Chondrocyte (in vitro differentiated cells): Measurements from ENCODE around the gene FUBP3. TPM values are rescaled to one million over a fixed set of nuclear protein-coding genes. Genes with fewer than 3 reads are reported as not detected.
A peak's percentile ranks its signal among the peaks of the same experiment; 100 is the strongest.

Experiments
- DNase-seq: peaks from one replicate; pipeline ENCODE4 v3.0.0; 2021; ENCODE audit warnings: mixed read lengths, low spot score
- H3K27ac Mint-ChIP-seq: one replicate; pipeline ENCODE4 v1.8.0; 2021; ENCODE audit warnings: mild to moderate bottlenecking, moderate library complexity, mixed read lengths; ENCODE audit not compliant: unreplicated experiment
- H3K27me3 Mint-ChIP-seq: 2 replicates; pipeline ENCODE4 v1.8.0; 2021; ENCODE audit warnings: low read depth, mixed read lengths
- H3K36me3 Mint-ChIP-seq: 2 replicates; pipeline ENCODE4 v1.8.0; 2021; ENCODE audit warnings: low read depth, mixed read lengths
- H3K4me1 Mint-ChIP-seq: 2 replicates; pipeline ENCODE4 v1.8.0; 2021; ENCODE audit warnings: low read depth, mild to moderate bottlenecking, mixed read lengths
- H3K4me3 Mint-ChIP-seq: one replicate; pipeline ENCODE4 v1.8.0; 2021; ENCODE audit warnings: mild to moderate bottlenecking, moderate library complexity, mixed read lengths; ENCODE audit not compliant: unreplicated experiment
- H3K9me3 Mint-ChIP-seq: 2 replicates; pipeline ENCODE4 v1.8.0; 2021; ENCODE audit warnings: low read depth, mixed read lengths
- CTCF ChIP-seq: fragments of 200-600 bp; sonication (generic); IDR thresholded peaks from 2 replicates; pipeline ENCODE4 v1.5.0; 2021; ENCODE audit warnings: antibody characterized with exemption, mild to moderate bottlenecking, moderate library complexity
- total RNA-seq: library from RNA; stranded (reverse); gene quantifications from 3 replicates; pipeline ENCODE4 v1.2.1, GENCODE V29; 2021

FUBP3 gene
- total RNA-seq, 1 donor from 2014 or later = 52.8 TPM

- DNase-seq = no peak
- no peak for TF ChIP-seq CTCF
- Mint-ChIP-seq H3K27me3 (peaks cover 4% of the 10 kb centered on the region), H3K4me3 (no peak overlapping the region), H3K9me3 (no peaks in the 10 kb centered on the region), H3K36me3 (no peaks in the 10 kb centered on the region), H3K27ac (no peak overlapping the region), H3K4me1 (peaks cover 4% of the 10 kb centered on the region)
These were observed 9.2 kb upstream of the FUBP3 start for GRCh38 chr9:130570208-130570607.

DNA sequence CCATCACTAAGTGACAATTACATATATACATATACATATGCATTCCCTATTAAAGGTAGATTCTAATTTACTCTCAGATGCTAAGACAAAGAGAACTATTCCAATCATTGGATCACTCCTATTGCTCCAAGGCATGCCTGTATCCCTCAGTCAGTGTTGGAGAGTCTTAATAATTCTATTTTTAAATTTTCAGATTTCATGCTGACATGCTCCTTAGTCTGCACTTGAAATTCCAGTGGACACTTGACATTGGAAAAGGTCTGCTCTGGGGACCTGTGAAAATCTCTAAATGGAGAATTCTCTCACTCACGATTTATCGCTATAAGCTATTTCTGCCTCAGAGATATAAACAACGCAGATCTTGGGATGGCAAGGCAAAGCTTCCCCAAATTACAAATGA, 3.9 kb upstream of the FUBP3 start:
- no peaks in the 10 kb centered on the region for H3K36me3 Mint-ChIP-seq
- H3K27me3 Mint-ChIP-seq = no peaks in the 10 kb centered on the region
- no peak overlapping the region for H3K4me3 Mint-ChIP-seq

DNA sequence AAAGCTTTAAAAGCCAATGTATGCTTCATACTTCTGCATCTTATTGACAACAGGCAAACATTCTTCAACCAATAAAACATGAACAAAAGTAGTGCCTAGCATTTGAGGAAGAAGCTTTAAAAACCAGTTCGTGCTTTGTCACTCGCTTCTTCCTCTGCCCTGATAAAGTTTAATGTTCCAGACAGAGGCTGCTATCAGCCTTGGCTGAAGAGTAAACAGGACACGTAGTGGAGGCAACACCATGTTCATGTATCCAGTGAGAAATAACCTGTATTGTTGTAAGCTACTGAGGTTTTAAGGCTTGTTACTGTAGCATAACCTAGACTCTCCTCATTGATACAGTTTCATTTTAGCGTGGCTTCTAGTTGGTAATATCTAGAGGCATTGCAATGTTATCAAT, 3.2 kb upstream of the FUBP3 start:
- H3K4me1 Mint-ChIP-seq = peaks cover 19% of the 10 kb centered on the region
- no peak for DNase-seq
- no peaks in the 10 kb centered on the region for H3K9me3 Mint-ChIP-seq
- no peaks in the 10 kb centered on the region for H3K27me3 Mint-ChIP-seq
- H3K36me3 Mint-ChIP-seq = no peaks in the 10 kb centered on the region
- no peak for TF ChIP-seq CTCF
- H3K4me3 Mint-ChIP-seq = no peak overlapping the region
- no peak overlapping the region for H3K27ac Mint-ChIP-seq

More for the DNA sequence above, 3.9 kb upstream of the FUBP3 start:
- Mint-ChIP-seq H3K9me3 (no peaks in the 10 kb centered on the region), H3K4me1 (peaks cover 13% of the 10 kb centered on the region), H3K27ac (no peak overlapping the region)
- no peak for TF ChIP-seq CTCF
- DNase-seq = no peak

GRCh38 chr9:130579738-130580463, 524 bp downstream of the FUBP3 start:
- Mint-ChIP-seq H3K4me3 (peak overlapping the region; percentile 83), H3K27ac (peak overlapping the region; percentile 86), H3K27me3 (no peaks in the 10 kb centered on the region), H3K9me3 (no peaks in the 10 kb centered on the region), H3K36me3 (no peaks in the 10 kb centered on the region), H3K4me1 (peaks cover 29% of the 10 kb centered on the region)
- TF ChIP-seq CTCF = no peak
- DNase-seq = no peak

DNA sequence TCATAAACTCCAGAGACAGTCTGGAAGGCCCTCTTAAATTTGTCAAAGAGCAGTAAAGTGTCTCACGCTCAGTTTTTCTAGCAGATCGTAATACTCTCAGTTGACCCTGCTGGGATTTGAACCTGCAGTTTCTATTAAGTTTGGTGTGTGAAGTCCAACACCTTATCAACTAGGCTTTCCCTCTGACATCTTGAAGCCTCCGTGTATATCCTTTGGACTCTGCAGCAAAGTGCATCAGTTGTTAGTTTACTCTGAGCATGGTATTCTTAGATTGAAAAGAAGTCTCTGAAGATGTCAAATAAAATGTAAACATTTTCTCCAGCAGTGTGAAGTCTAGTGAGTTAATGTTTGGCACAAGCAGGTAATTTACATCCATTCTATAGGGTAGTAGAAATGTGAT, 2.4 kb downstream of the FUBP3 start:
- Mint-ChIP-seq H3K27me3 (no peaks in the 10 kb centered on the region), H3K4me3 (no peak overlapping the region), H3K36me3 (no peaks in the 10 kb centered on the region), H3K27ac (no peak overlapping the region), H3K4me1 (peaks cover 36% of the 10 kb centered on the region), H3K9me3 (no peaks in the 10 kb centered on the region)
- TF ChIP-seq CTCF = no peak
- no peak for DNase-seq
